HepG2 (cell line): ENCODE results near the gene CDK2AP2. TPM values are rescaled to one million over a fixed set of nuclear protein-coding genes. Genes with fewer than 3 reads are reported as not detected.

Experiments
- ATAC-seq: fragments of 200-7000 bp; cut with Tn5 transposase; 3 replicates; pipeline ENCODE4 v1.9.1; 2020; ENCODE audit warnings: mild to moderate bottlenecking, moderate library complexity
- BruUV-seq: library from RNA; stranded (reverse); fragments of 400-500 nt; replicated peaks from 2 replicates; lab custom pipeline; 2021; lab: Mats Ljungman, UMichigan
- CTCF ChIA-PET: fragments of 300-600 bp; formaldehyde crosslinking; extraction: SDS; loops from one replicate; lab custom pipeline; 2021; ENCODE audit warnings: low total read pairs, inconsistent platforms, low intra/inter-chr PET ratio; lab: Yijun Ruan, JAX
- POLR2A ChIA-PET: fragments of 350-600 bp; sonication (Branson Sonifier 250); formaldehyde crosslinking; loops from one replicate; lab custom pipeline; 2020; ENCODE audit warnings: antibody characterized with exemption, inconsistent platforms; lab: Yijun Ruan, JAX
- DNase-seq: peaks from one replicate; pipeline ENCODE4 v3.0.0-alpha.2; 2015; ENCODE audit warnings: low spot score
- FAIRE-seq: peaks from 3 replicates; lab custom pipeline; 2011; peaks lifted over from hg19 to GRCh38; lab: Jason Lieb, UNC
- H2AFZ ChIP-seq: one replicate; pipeline ENCODE4 v1.6.1; 2011; ENCODE audit warnings: low read length, inconsistent platforms
- H3K27ac ChIP-seq: fragments of 300-600 bp; 3 replicates; pipeline ENCODE4 v1.8.0; 2011; ENCODE audit warnings: mixed run types, mild to moderate bottlenecking, mixed read lengths, low read length, inconsistent platforms; ENCODE audit not compliant: insufficient read depth; ENCODE audit errors: extremely low read length
- H3K27me3 ChIP-seq, 2 experiments: fragments of 200-600 bp in 1 of 2; 2 replicates in 1 of 2; 3 replicates in 1 of 2; pipeline versions ENCODE4 v1.6.0 to v1.8.0; 2011; ENCODE audit warnings: low read length in 2 of 2, mild to moderate bottlenecking in 2 of 2, moderate library complexity in 2 of 2, inconsistent platforms in 1 of 2; ENCODE audit not compliant: insufficient read depth in 2 of 2, control insufficient read depth in 1 of 2
- H3K36me3 ChIP-seq, 2 experiments: fragments of 200-600 bp in 1 of 2; replicated peaks in 1 of 2; 2 replicates in 1 of 2; 3 replicates in 1 of 2; pipeline versions ENCODE4 v1.5.1 to v1.8.0; 2011; ENCODE audit warnings: low read length in 2 of 2, inconsistent platforms in 1 of 2; ENCODE audit not compliant: insufficient read depth in 2 of 2, control insufficient read depth in 1 of 2
- H3K4me1 ChIP-seq: 2 replicates; pipeline ENCODE4 v1.5.1; 2012; ENCODE audit warnings: low read length, inconsistent platforms; ENCODE audit not compliant: insufficient read depth
- H3K4me2 ChIP-seq: 2 replicates; pipeline ENCODE4 v1.6.0; 2011; ENCODE audit warnings: low read depth, low read length, inconsistent platforms
- H3K4me3 ChIP-seq, 3 experiments: fragments of 200-600 bp in 1 of 3; sonication (generic), shearing (Covaris generic) in 1 of 3; replicated peaks in 1 of 3; 2 replicates each; pipeline ENCODE4 v1.5.1; 2011 to 2016; ENCODE audit warnings: low read length in 3 of 3, inconsistent platforms in 2 of 3, low read depth in 2 of 3, mild to moderate bottlenecking in 2 of 3, control low read depth in 1 of 3, mixed read lengths in 1 of 3; ENCODE audit not compliant: insufficient read depth in 1 of 3
- H3K79me2 ChIP-seq: one replicate; pipeline ENCODE4 v1.6.1; 2011; ENCODE audit warnings: low read length, inconsistent platforms; ENCODE audit not compliant: insufficient read depth
- H3K9ac ChIP-seq: 2 replicates; pipeline ENCODE4 v1.6.0; 2011; ENCODE audit warnings: mild to moderate bottlenecking, low read depth, low read length, inconsistent platforms; ENCODE audit not compliant: insufficient read depth
- H3K9me3 ChIP-seq: 2 replicates; pipeline ENCODE4 v1.5.1; 2012; ENCODE audit warnings: mild to moderate bottlenecking, low read length
- H4K20me1 ChIP-seq: 2 replicates; pipeline ENCODE4 v1.6.0; 2011; ENCODE audit warnings: inconsistent platforms, mild to moderate bottlenecking, low read length, moderate library complexity; ENCODE audit not compliant: insufficient read depth
- PBX3 ChIP-seq: sonication (generic); formaldehyde crosslinking; IDR thresholded peaks from 2 replicates; pipeline ENCODE4 v1.8.1; 2023; ENCODE audit warnings: missing genetic modification reagents, inconsistent platforms, borderline replicate concordance
- ZFAT ChIP-seq: sonication (generic); formaldehyde crosslinking; conservative IDR thresholded peaks from 2 replicates; pipeline ENCODE4 v1.8.1; 2023; ENCODE audit warnings: missing genetic modification reagents, inconsistent platforms
- ZNF766 ChIP-seq: sonication (generic); formaldehyde crosslinking; IDR thresholded peaks from 2 replicates; pipeline ENCODE4 v1.5.0; 2020; ENCODE audit warnings: missing genetic modification reagents, borderline replicate concordance
- WGBS: methylation state at CpG from one replicate; pipeline ENCODE4 v1.1.6; 2017; ENCODE audit warnings: low lambda C conversion rate; 5-methylcytosine and 5-hydroxymethylcytosine counted together
- in situ Hi-C: cut with HindIII; loops from 2 replicates; pipeline ENCODE4 v1.10.0; 2017; ENCODE audit warnings: low pct_unique_long_range_greater_than_20kb; ENCODE audit not compliant: extremely low pct_ligation_motif_present
- intact Hi-C: fragments of 100-400 bp; cut with micrococcal nuclease; formaldehyde crosslinking; loops from one replicate; pipeline ENCODE4 v1.10.0; 2022; ENCODE audit not compliant: unreplicated experiment
- polyA plus RNA-seq, 8 experiments: library from polyadenylated mRNA; depleted of rRNA in 3 of 8; stranded (reverse) in 7 of 8; unstranded in 1 of 8; fragments of >200 nt; fragmentation: Illumina TruSeq in 4 of 8; extraction: Trizol in 4 of 8; gene quantifications; 2 replicates each; pipeline versions ENCODE4 v1.2.1 to v1.2.3, GENCODE V29; 2011 to 2016; ENCODE audit warnings: low read depth in 4 of 8, missing spikeins in 1 of 8, mixed read lengths in 1 of 8; ENCODE audit not compliant: insufficient read depth in 1 of 8
- total RNA-seq, 5 experiments: library from RNA; depleted of rRNA; stranded (reverse); fragments of >200 nt; fragmentation: Illumina TruSeq; extraction: Trizol; gene quantifications; 2 replicates each; pipeline ENCODE4 v1.2.3, GENCODE V29; 2016; ENCODE audit warnings: low read depth in 1 of 5

The CDK2AP2 gene
- total and polyA plus RNA-seq, 2 of the 13 experiments (the other 11 are each of a cell fraction or from before 2014, with no cell fraction given) = 15.0 to 23.2 TPM

GRCh38 chr11:67463186-67463585, 44.8 kb downstream of the CDK2AP2 start:
- H3K4me3 ChIP-seq = no peak overlapping the region
- POLR2A ChIA-PET = no interaction called here
- no peak overlapping the region for H2AFZ ChIP-seq
- intact Hi-C loops = no loop called here
- no peak overlapping the region for H3K9ac ChIP-seq
- FAIRE-seq (no peak), ATAC-seq (no peak), DNase-seq (no peak)
- WGBS = 93% methylated on average over 10 of the region's 10 CpGs
- peaks cover 0 to 11% of the 10 kb centered on the region in 2 experiments; a peak in 2 of 5 replicates for H3K27me3 ChIP-seq
- in situ Hi-C loops = loop anchor here (5.0 kb wide), 1 partner anchor 36 kb away; the partner anchor contains the start of gene RPS6KB2
- peaks cover 47% of the 10 kb centered on the region for H3K4me1 ChIP-seq
- H4K20me1 ChIP-seq = no peaks in the 10 kb centered on the region
- TF ChIP-seq ZFAT (CRISPR knock-in tag) (no peak), ZNF766 (0 out of 2 replicates have a peak, but pooled peaks have one; percentile 5)
- no peaks in the 10 kb centered on the region for H3K79me2 ChIP-seq
- H3K4me2 ChIP-seq = no peak overlapping the region
- H3K9me3 ChIP-seq = no peaks in the 10 kb centered on the region
- no peak overlapping the region for H3K27ac ChIP-seq
- no TSS peak for BruUV-seq
- CTCF ChIA-PET = no interaction called here
- no peaks in the 10 kb centered on the region for H3K36me3 ChIP-seq

- H2AFZ ChIP-seq = no peak overlapping the region
- 79% methylated on average over 10 of the region's 19 CpGs for WGBS
- no peaks in the 10 kb centered on the region for H4K20me1 ChIP-seq
- intact Hi-C loops = no loop called here
- POLR2A ChIA-PET = no interaction called here
- no peak overlapping the region for H3K27ac ChIP-seq
- H3K27me3 ChIP-seq = peaks cover 14 to 53% of the 10 kb centered on the region in 2 experiments; a peak in 4 of 5 replicates
- no peak overlapping the region for H3K4me3 ChIP-seq
- DNase-seq (no peak), FAIRE-seq (no peak), ATAC-seq (no peak)
- H3K79me2 ChIP-seq = no peaks in the 10 kb centered on the region
- no TSS peak for BruUV-seq
- H3K4me2 ChIP-seq = no peak overlapping the region
- CTCF ChIA-PET = no interaction called here
- H3K4me1 ChIP-seq = peaks cover 10% of the 10 kb centered on the region
- no peak for TF ChIP-seq PBX3 (CRISPR knock-in tag)
- no peaks in the 10 kb centered on the region for H3K9me3 ChIP-seq
- no peaks in the 10 kb centered on the region for H3K36me3 ChIP-seq
- no peak overlapping the region for H3K9ac ChIP-seq
- in situ Hi-C loops = no loop called here
Observed at GRCh38 chr11:67458266-67458665, 49.7 kb downstream of the CDK2AP2 start.
